ENCODE measurements around the gene MFAP4.
A peak's percentile ranks its signal among the peaks of the same experiment; 100 is the strongest.

MFAP4 gene

DNA sequence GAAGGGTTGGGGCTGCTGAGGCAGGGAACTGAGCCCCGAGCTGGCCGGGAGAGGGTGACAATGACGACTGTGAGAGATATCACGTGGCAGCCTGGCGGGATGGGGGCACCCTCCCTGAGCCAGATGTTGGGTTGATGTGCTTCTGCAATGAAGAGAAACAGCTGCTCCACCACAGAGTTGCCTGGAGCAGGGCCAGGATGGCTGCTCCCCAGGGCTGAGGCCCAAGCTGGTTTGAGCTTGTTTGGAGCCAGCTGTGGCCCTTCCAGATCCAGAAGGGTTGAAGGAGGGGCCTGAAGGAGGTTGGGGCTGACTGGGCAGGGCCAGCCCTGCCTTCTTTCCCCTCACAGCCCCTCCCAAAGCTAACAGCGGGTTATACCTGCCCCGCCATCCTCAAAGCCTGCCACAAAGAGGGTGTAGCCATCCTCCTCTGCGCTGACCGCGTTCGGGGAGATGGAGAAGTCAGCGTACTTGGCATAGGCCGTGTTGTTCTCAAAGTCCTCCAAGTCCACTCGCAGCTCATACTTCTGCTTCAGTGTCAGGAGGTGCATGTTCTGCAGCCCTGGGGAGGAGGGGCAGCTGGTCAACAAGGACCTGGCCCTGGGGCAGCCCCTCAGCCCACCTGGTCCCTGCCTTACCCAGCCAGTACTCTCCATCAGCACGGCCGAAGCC lies 2.1 kb downstream of the MFAP4 start:
- DNase-seq, result no peak

- DNase-seq, result no peak
Measured at GRCh38 chr17:19383681-19384470, 3.1 kb downstream of the MFAP4 start.

GRCh38 chr17:19382531-19383444 lies 4.2 kb downstream of the MFAP4 start:
- DNase-seq, result no peak

DNA sequence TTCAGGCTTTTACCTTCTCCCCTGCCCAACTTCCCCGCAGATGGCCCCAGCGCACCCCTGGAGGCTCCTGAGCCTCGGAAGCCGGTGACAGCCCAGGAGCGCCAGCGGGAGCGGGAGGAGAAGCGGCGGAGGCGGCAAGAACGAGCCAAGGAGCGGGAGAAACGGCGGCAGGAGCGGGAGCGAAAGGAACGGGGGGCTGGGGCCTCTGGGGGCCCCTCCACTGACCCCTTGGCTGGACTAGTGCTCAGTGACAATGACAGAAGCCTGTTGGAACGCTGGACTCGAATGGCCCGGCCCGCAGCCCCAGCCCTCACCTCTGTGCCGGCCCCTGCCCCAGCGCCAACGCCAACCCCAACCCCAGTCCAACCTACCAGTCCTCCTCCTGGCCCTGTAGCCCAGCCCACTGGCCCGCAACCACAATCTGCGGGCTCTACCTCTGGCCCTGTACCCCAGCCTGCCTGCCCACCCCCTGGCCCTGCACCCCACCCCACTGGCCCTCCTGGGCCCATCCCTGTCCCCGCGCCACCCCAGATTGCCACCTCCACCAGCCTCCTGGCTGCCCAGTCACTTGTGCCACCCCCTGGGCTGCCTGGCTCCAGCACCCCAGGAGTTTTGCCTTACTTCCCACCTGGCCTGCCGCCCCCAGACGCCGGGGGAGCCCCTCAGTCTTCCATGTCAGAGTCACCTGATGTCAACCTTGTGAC lies 5.1 kb downstream of the MFAP4 start:
- DNase-seq, result no peak

DNA sequence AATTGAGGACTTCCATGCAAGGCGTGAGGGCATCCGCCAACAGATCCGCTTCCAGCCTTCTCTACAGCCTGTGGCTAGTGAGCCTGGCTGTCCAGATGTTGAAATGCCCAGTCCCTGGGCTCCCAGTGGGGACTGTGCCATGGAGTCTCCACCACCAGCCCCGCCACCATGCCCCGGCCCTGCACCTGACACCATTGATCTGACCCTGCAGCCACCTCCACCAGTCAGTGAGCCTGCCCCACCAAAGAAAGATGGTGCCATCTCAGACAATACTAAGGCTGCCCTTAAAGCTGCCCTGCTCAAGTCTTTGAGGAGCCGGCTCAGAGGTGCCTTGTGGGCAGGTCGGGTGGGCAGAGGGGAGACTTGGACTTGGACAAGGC lies 5.6 kb downstream of the MFAP4 start:
- DNase-seq, result no peak

- DNase-seq, result no peak
Measured at GRCh38 chr17:19380481-19381301, 6.3 kb downstream of the MFAP4 start.

GRCh38 chr17:19379361-19380065 lies 7.5 kb downstream of the MFAP4 start:
- DNase-seq, result no peak

DNA sequence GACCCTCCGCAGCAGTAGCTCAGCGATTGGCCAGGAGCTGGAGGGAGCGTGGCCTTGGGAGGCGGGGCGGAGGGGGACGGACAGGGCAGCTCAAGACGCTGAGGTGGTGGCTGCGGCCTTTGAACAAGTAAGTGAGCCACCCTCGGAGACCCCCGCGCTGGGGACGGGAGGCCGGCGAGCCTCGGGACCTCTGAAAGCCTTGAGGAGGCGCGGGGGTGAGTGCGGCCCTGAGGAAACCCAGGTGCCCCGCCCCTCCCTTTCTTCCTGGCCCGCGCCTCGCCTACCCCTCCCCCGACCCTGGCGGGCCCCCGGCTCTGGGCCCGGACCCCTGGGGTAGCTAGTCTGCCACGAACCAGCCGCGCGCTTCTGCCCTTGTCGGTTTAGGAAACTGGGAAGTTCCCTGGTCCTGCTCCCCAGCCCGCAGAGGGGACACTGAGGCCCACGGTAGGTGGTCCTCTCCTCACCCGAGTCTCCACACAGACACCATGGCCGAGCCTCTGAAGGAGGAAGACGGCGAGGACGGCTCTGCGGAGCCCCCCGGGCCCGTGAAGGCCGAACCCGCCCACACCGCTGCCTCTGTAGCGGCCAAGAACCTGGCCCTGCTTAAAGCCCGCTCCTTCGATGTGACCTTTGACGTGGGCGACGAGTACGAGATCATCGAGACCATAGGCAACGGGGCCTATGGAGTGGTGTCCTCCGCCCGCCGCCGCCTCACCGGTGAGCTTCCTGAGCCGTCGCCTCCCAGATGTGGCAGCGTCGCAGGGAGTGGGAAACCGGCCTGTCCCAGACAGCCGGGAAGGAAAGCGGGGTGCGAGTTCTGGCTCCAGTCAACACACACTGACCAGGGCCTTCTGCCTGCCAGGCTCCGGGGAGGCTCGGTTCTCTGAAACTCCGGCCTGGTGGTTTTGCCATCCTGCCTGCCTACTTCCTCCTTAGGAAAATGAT lies 8.3 kb downstream of the MFAP4 start, which contains the start of gene MAPK7:
MAPK7 (plus strand) TSS at position 83 of the 945 bp plus-strand sequence; CDS start at position 486, 403 bp downstream.
- DNase-seq, result no peak

DNA sequence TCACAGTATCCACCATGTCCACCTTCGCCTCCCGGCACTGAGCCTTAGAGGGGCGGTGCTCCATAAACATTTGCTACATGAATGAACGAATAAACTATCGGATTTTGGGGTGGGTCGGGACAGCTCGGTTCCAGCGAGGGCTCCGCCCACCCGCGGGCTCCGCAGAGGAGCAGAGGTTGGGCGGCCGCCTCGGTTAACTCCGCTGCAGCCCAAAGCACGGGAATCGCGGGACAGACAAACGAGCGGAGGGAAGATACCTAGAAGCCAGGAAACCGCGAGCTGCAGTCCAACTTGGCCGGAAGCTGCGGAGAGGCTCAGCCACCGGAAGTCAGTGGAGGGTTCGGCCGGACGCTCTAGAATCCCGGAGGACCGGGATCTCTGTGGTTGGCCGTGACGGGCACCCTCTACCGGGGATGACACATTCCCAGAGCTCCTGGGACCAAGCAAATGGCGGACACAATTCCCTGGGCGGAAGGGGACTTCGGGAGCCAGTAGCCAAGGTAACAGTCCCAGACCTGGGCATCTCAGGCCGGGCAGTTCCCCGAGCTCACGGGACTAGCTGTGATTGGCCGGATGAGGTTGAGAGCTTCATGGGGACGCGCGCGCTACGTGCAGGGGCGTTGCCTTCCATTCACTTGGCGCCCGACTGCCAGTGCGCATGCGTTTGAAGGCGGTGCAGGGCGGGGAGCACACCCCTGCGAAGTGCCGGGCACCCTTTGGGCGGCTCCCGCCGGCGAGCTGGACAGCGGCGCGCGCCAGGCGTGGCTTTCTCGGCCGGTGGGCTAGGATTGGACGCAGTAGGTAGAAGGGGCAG lies 9.2 kb downstream of the MFAP4 start:
- peak; percentile 95 for DNase-seq

DNA sequence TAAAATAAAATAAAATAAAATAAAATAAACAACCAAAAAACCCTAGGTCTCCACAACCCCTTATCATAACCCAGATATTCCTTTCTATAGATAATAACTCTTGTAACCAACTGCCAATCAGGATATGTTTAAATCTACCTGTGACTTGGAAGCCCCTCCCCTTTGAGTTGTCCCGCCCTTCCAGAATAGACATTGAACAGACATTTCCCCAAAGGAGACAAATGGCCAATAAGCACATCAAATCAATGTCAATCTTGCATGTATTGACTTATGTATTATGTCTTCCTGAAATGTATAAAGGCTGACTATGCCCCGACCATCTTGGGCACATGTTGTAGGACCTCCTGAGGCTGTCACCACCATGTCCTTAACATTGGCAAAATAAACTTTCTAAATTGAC lies 10.2 kb downstream of the MFAP4 start:
- no peak for DNase-seq

DNA sequence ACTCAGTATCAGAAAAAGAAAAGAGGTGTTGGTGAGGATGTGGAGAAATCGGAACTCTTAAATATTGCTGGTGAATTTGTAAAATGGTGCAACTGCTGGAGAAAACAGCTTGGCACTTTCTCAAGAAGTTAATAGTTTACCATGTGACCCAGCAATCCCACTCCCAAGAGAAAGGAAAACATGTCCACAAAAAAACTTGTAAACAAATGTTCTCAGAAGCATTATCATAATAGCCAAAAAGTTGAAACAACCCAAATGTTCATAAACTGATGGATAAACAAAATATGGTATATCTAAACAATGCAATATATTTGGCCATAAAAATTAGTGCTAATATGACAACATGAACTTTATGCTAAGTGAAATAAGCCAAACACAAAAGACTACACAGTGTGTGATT lies 11.3 kb downstream of the MFAP4 start:
- no peak for DNase-seq

DNA sequence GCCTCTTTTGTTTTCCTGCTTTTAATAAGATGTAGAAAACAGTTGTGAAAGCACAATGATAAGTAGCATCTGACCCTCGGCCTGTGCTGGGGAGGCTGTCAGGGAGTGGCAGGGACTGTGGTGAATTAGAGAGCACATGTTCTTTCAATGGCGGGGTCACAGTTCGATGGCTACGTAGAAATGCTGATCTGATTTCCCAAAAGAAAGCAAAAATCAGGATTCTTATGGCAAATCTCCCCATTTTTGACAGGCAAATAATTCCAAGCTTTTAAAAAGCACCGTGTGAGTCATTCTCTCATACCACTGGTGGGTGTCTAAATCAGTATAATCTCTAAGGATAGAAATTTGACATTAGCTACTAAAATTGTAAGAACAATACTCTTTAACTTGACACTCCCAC lies 12.9 kb downstream of the MFAP4 start:
- no peak for DNase-seq

DNA sequence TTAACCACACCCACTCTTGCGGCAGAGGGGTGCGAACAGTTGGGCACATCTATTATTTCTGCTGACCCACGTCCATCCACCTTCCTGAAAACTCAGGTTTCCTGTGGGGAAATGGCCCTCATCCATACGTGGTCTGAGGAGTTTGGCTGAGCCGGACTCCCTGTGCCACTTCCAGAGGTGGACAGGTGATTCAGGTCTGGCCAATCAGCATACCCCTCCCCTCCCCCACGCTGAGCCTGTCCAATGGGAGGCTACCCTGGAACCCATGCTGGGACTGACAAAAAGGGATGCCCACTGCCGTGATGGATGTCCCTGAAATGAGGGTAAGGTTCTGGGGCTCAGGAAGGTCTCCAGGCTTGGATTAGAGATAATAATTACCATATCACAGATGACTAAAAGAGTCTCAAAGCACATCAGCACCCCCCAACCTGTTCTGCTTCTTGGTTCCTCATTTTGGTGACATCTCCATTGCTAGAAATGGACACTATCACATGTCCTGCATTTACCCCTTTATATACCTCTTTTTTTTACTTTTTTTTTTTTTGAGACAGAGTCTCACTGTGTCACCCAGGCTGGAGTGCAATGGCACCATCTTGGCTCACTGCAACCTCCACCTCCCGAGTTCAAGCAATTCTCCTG lies 14.0 kb downstream of the MFAP4 start:
- DNase-seq, result no peak

- DNase-seq, result no peak
Measured at GRCh38 chr17:19372439-19372838, 14.6 kb downstream of the MFAP4 start.

DNA sequence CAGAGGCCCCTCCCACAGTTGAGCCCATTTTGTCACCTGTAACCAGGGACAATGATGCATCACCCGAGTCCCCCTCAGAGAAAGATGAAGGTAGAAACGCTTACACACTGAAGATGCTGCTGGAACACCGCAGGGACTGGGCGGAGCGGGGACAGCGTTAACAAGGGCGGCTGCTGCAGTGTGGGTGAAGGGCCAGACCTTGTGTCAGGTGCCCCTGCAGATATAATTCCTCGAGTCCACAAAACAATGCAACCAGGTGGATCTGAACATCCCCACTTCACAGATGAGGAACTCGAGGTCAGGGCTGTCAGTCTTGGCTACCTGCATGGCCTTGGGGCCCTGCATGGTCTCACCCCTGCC lies 15.0 kb downstream of the MFAP4 start:
- no peak for DNase-seq

- DNase-seq, result peak; percentile 14
Measured at GRCh38 chr17:19371259-19372010, 15.6 kb downstream of the MFAP4 start.

DNA sequence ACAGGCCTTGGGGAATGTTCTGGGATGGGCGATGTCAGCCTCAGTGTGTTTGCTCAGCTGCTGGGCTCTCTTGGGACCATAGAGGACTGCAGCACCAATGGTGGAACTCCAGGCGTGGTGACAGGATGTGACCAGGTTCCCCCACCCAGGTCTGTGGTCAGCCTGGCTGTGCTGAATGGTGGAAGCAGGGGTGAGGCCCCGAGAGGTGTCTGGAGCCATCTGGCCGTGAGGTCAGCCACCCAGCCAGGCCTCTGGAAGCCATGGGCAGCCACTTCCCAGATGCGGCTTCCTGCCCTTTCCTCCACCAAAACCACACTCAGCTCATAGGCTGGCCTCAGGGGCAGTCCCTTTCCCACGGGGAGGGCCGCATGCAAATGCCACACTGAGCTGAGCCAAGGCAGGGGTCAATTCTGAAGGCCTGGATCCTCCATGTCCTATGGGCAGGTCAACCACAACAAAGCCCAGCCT lies 16.5 kb downstream of the MFAP4 start:
- DNase-seq, result no peak
